MCF 10A (cell line): ENCODE measurements around the gene FNIP1. TPM values are rescaled to one million over a fixed set of nuclear protein-coding genes. Genes with fewer than 3 reads are reported as not detected.

ENCODE experiments used
- total RNA-seq: library from RNA; stranded (reverse); gene quantifications from 2 replicates; pipeline ENCODE4 v1.2.3, GENCODE V29; 2022

The FNIP1 gene
- total RNA-seq, 1 experiment from 2014 or later: 36.3 TPM

Other genes with a start within 250 kb of the FNIP1 start
- 20.5 and 23.4 TPM in 2 replicates for gene RAPGEF6, start 161.8 kb downstream of the FNIP1 start, total RNA-seq
- gene MEIKIN, start 148.6 kb upstream of the FNIP1 start, total RNA-seq: not detected in 2 replicates
- gene ACSL6, start 214.6 kb upstream of the FNIP1 start, total RNA-seq: not detected in 2 replicates